Liver (tissue), 9 donors: Measurements from ENCODE around the gene RETREG3. TPM values are rescaled to one million over a fixed set of nuclear protein-coding genes. Genes with fewer than 3 reads are reported as not detected.
A peak's percentile ranks its signal among the peaks of the same experiment; 100 is the strongest.

ENCODE experiments used
- DNase-seq: peaks from one replicate; pipeline ENCODE4 v3.0.0-alpha.2; 2017; ENCODE audit warnings: low spot score
- H3K27ac ChIP-seq, 2 donors: one replicate each; pipeline ENCODE4 v1.7.0; 2013; ENCODE audit warnings: inconsistent platforms in 2 of 2, low read length in 2 of 2, control low read depth in 1 of 2, low read depth in 1 of 2, mild to moderate bottlenecking in 1 of 2
- H3K27me3 ChIP-seq, 4 donors: one replicate each; pipeline versions ENCODE4 v1.6.1 to v1.7.0; 2013; ENCODE audit warnings: low read length in 3 of 4, inconsistent platforms in 1 of 4, mild to moderate bottlenecking in 1 of 4, moderate library complexity in 1 of 4; ENCODE audit not compliant: control insufficient read depth in 4 of 4, insufficient read depth in 4 of 4
- H3K36me3 ChIP-seq, 4 donors: one replicate each; pipeline versions ENCODE4 v1.6.1 to v1.7.0; 2013; ENCODE audit warnings: low read length in 3 of 4, mild to moderate bottlenecking in 3 of 4, low read depth in 1 of 4, moderate library complexity in 1 of 4; ENCODE audit not compliant: control insufficient read depth in 4 of 4, insufficient read depth in 3 of 4
- H3K4me1 ChIP-seq, 4 donors: one replicate each; pipeline versions ENCODE4 v1.6.1 to v1.7.0; 2013; ENCODE audit warnings: low read length in 3 of 4, mild to moderate bottlenecking in 3 of 4, moderate library complexity in 1 of 4; ENCODE audit not compliant: control insufficient read depth in 4 of 4, insufficient read depth in 4 of 4
- H3K4me3 ChIP-seq, 3 donors: one replicate each; pipeline versions ENCODE4 v1.6.1 to v1.7.0; 2013; ENCODE audit warnings: low read length in 3 of 3, control low read depth in 1 of 3, low read depth in 1 of 3, mild to moderate bottlenecking in 1 of 3
- H3K9ac ChIP-seq, 2 donors: one replicate each; pipeline ENCODE4 v1.7.0; 2013; ENCODE audit warnings: low read length in 2 of 2, mild to moderate bottlenecking in 2 of 2, moderate library complexity in 2 of 2, control low read depth in 1 of 2, low read depth in 1 of 2
- H3K9me3 ChIP-seq, 4 donors: one replicate each; pipeline versions ENCODE4 v1.6.1 to v1.7.0; 2013; ENCODE audit warnings: low read length in 3 of 4; ENCODE audit not compliant: control insufficient read depth in 4 of 4
- FOXA1 ChIP-seq: IDR thresholded peaks from 2 replicates; pipeline ENCODE4 v1.6.1; 2016; ENCODE audit warnings: antibody characterized with exemption
- FOXA2 ChIP-seq: IDR thresholded peaks from 2 replicates; pipeline ENCODE4 v1.6.1; 2016; ENCODE audit warnings: antibody characterized with exemption
- GABPA ChIP-seq, 2 donors: IDR thresholded peaks in 1 of 2; conservative IDR thresholded peaks in 1 of 2; 2 replicates each; pipeline ENCODE4 v1.6.1; 2016; ENCODE audit warnings: antibody characterized with exemption in 2 of 2, mild to moderate bottlenecking in 1 of 2, moderate library complexity in 1 of 2
- HNF4A ChIP-seq, 2 donors: conservative IDR thresholded peaks; 2 replicates each; pipeline ENCODE4 v1.6.1; 2016; ENCODE audit warnings: antibody characterized with exemption in 2 of 2, mild to moderate bottlenecking in 2 of 2
- HNF4G ChIP-seq: IDR thresholded peaks from 2 replicates; pipeline ENCODE4 v1.6.1; 2016; ENCODE audit warnings: antibody characterized with exemption
- JUND ChIP-seq, 2 donors: IDR thresholded peaks; 2 replicates each; pipeline ENCODE4 v1.6.1; 2016; ENCODE audit warnings: antibody characterized with exemption in 2 of 2
- MAX ChIP-seq: IDR thresholded peaks from 2 replicates; pipeline ENCODE4 v1.6.1; 2016; ENCODE audit warnings: antibody characterized with exemption
- RAD21 ChIP-seq, 2 donors: IDR thresholded peaks; 2 replicates each; pipeline ENCODE4 v1.6.1; 2016; ENCODE audit warnings: antibody characterized with exemption in 2 of 2, mild to moderate bottlenecking in 2 of 2
- RXRA ChIP-seq, 2 donors: IDR thresholded peaks; 2 replicates each; pipeline ENCODE4 v1.6.1; 2017 to 2018; ENCODE audit warnings: antibody characterized with exemption in 2 of 2, mild to moderate bottlenecking in 1 of 2
- SP1 ChIP-seq: IDR thresholded peaks from 2 replicates; pipeline ENCODE4 v1.6.1; 2018; ENCODE audit warnings: antibody characterized with exemption, mild to moderate bottlenecking
- ZBTB33 ChIP-seq: IDR thresholded peaks from 2 replicates; pipeline ENCODE4 v1.6.1; 2016; ENCODE audit warnings: antibody characterized with exemption
- WGBS: extraction: QIAGEN DNeasy Blood & Tissue Kit; methylation state at CpG from one replicate; pipeline ENCODE4 v1.1.7; 2013; 5-methylcytosine and 5-hydroxymethylcytosine counted together
- polyA plus RNA-seq, 2 donors: library from polyadenylated mRNA; stranded (reverse) in 1 of 2; unstranded in 1 of 2; fragments of 200-250 nt in 1 of 2; fragments of >200 nt in 1 of 2; fragmentation: Nextera tagmentation in 1 of 2; extraction: Ambion mirVana in 1 of 2; gene quantifications; one replicate each; pipeline versions ENCODE4 v1.2.1 to v1.2.3, GENCODE V29; 2013 to 2015
- total RNA-seq, 2 donors: library from RNA; depleted of rRNA; stranded (reverse); fragments of >200 nt; gene quantifications; one replicate each; pipeline ENCODE4 v1.2.3, GENCODE V29; 2014
- TF ChIP-seq, protein P1 (sequence below): IDR thresholded peaks from 2 replicates; pipeline ENCODE4 v1.6.1; 2016; ENCODE audit warnings: antibody characterized with exemption, mild to moderate bottlenecking
- TF ChIP-seq, protein P2 (sequence below): fragments of 150-350 bp; IDR thresholded peaks from 2 replicates; pipeline ENCODE4 v1.5.1; 2017; ENCODE audit warnings: improper control_type of control experiment, low read depth, low read length; ENCODE audit not compliant: missing input control
- TF ChIP-seq, protein P3 (sequence below): IDR thresholded peaks from 2 replicates; pipeline ENCODE4 v1.6.1; 2016; ENCODE audit warnings: antibody characterized with exemption
- donor health status: healthy.
- donor health status: healthy.
- donor health status: healthy.
- donor health status: healthy.
- donor health status: healthy.

The RETREG3 gene
- total and polyA plus RNA-seq, 4 donors: 9.0 to 44.3 (median 26.6) TPM

- no peak for DNase-seq
- WGBS: 97% methylated on average over 10 of the region's 10 CpGs
Measured at GRCh38 chr17:42581744-42582270, 27.4 kb downstream of the RETREG3 start.

DNA sequence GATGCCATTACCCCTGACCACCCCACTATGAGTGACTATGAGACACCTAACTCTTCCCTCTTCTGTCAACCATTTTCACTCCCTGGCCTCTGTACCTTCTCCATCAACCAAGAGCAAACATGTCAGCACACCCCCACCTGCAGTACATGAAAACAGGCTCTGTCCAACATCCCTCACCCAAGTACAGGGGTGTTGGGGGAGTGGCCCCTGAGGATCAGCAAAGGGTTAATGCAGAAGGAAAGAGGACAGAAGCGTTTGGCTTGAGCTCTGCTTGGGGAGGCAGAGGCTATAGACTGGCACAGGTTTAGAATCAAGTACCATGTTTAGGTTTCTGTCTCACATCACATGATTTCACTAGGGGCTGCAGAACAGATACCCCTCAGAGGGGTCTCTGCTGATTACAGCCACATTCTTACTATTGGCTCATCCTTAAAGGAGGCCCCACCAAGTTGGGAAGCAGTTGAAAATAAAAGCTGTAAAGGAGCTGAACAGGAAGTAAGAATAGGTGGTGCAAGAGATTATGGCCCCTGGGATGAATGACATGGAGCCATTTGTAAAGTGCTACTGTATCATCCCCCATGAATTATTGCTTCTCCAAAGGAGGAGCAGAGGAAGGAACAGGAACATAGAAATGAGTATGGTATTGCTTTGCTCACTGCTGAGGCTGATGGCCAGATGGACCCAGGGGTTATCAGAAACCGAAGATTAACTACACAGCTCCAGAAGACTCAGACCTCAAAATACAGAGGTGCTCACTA is 29.2 kb downstream of the RETREG3 start:
- Histone ChIP-seq H3K4me1 (peaks cover 3 to 19% (median 14%) of the 10 kb centered on the region in 4 donors), H3K9me3 (no peaks in the 10 kb centered on the region), H3K9ac (no peak overlapping the region), H3K4me3 (no peak overlapping the region), H3K27ac (no peak overlapping the region), H3K36me3 (peaks cover 9 to 43% (median 35%) of the 10 kb centered on the region in 4 donors), H3K27me3 (no peaks in the 10 kb centered on the region)
- TF ChIP-seq, protein P1, sequence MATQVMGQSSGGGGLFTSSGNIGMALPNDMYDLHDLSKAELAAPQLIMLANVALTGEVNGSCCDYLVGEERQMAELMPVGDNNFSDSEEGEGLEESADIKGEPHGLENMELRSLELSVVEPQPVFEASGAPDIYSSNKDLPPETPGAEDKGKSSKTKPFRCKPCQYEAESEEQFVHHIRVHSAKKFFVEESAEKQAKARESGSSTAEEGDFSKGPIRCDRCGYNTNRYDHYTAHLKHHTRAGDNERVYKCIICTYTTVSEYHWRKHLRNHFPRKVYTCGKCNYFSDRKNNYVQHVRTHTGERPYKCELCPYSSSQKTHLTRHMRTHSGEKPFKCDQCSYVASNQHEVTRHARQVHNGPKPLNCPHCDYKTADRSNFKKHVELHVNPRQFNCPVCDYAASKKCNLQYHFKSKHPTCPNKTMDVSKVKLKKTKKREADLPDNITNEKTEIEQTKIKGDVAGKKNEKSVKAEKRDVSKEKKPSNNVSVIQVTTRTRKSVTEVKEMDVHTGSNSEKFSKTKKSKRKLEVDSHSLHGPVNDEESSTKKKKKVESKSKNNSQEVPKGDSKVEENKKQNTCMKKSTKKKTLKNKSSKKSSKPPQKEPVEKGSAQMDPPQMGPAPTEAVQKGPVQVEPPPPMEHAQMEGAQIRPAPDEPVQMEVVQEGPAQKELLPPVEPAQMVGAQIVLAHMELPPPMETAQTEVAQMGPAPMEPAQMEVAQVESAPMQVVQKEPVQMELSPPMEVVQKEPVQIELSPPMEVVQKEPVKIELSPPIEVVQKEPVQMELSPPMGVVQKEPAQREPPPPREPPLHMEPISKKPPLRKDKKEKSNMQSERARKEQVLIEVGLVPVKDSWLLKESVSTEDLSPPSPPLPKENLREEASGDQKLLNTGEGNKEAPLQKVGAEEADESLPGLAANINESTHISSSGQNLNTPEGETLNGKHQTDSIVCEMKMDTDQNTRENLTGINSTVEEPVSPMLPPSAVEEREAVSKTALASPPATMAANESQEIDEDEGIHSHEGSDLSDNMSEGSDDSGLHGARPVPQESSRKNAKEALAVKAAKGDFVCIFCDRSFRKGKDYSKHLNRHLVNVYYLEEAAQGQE: no peak
- TF ChIP-seq HNF4G (no peak), JUND (IDR thresholded peaks at IDR 0.05) (no peak), RXRA (IDR thresholded peaks at IDR 0.05) (no peak), MAX (no peak), GABPA (IDR thresholded peaks at IDR 0.05 in 1 of 2, conservative IDR thresholded peaks at IDR 0.05 in 1 of 2) (no peak)
- TF ChIP-seq, protein P2, sequence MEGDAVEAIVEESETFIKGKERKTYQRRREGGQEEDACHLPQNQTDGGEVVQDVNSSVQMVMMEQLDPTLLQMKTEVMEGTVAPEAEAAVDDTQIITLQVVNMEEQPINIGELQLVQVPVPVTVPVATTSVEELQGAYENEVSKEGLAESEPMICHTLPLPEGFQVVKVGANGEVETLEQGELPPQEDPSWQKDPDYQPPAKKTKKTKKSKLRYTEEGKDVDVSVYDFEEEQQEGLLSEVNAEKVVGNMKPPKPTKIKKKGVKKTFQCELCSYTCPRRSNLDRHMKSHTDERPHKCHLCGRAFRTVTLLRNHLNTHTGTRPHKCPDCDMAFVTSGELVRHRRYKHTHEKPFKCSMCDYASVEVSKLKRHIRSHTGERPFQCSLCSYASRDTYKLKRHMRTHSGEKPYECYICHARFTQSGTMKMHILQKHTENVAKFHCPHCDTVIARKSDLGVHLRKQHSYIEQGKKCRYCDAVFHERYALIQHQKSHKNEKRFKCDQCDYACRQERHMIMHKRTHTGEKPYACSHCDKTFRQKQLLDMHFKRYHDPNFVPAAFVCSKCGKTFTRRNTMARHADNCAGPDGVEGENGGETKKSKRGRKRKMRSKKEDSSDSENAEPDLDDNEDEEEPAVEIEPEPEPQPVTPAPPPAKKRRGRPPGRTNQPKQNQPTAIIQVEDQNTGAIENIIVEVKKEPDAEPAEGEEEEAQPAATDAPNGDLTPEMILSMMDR: no peak
- 61% methylated on average over 2 of the region's 2 CpGs for WGBS
- no peak for DNase-seq

More at GRCh38 chr17:42581744-42582270, 27.4 kb downstream of the RETREG3 start:
- no peaks in the 10 kb centered on the region for H3K9me3 ChIP-seq
- no peaks in the 10 kb centered on the region for H3K27me3 ChIP-seq
- TF ChIP-seq GABPA (IDR thresholded peaks at IDR 0.05 in 1 of 2, conservative IDR thresholded peaks at IDR 0.05 in 1 of 2): no peak
- peaks cover 3 to 18% (median 14%) of the 10 kb centered on the region in 4 donors for H3K4me1 ChIP-seq
- no peak overlapping the region for H3K4me3 ChIP-seq
- no peak overlapping the region for H3K27ac ChIP-seq
- peaks cover 14 to 60% (median 52%) of the 10 kb centered on the region in 4 donors for H3K36me3 ChIP-seq
- no peak overlapping the region for H3K9ac ChIP-seq

DNA sequence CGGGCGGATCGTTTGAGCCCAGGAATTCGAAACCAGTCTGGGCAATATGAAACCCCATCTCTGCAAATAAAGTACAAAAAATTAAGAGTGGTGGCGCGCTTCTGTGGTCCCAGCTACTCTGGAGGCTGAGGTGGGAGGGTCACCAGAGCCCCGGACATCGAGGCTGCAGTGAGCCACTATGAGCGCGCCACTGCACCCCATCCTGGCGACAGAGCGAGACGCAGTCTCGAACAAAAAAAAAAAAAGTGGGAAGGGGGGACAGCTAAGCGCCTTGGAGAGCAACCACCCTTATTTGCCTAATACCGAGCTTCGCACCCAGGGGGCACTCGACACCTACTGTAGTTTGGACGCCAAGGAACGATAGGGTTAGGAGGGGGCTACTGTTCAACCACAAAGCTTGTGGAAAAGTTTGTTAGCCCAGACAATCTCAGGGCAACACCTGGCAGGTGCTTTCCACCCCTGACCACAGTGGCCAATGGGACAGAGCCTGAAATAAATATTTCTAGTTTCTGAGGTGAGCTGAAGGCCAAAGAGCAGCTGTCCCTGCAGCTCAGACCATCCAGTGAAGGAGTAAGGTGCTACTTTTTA is 30.8 kb downstream of the RETREG3 start:
- peak overlapping the region; percentile 51 to 97 (median 78) for H3K4me3 ChIP-seq
- H3K4me1 ChIP-seq: peaks cover 3 to 19% (median 13%) of the 10 kb centered on the region in 4 donors
- peak overlapping the region; percentile 89 to 97 for H3K9ac ChIP-seq
- peak; percentile 84 for DNase-seq
- H3K9me3 ChIP-seq: no peaks in the 10 kb centered on the region
- no peaks in the 10 kb centered on the region for H3K27me3 ChIP-seq
- peak overlapping the region; percentile 85 to 89 for H3K27ac ChIP-seq
- peaks cover 5 to 42% (median 28%) of the 10 kb centered on the region in 4 donors for H3K36me3 ChIP-seq
- WGBS: under 1% methylated on average over 20 of the region's 20 CpGs
- TF ChIP-seq HNF4A (conservative IDR thresholded peaks at IDR 0.05) (no peak), RXRA (IDR thresholded peaks at IDR 0.05) (no peak), FOXA1 (no peak), SP1 (no peak), ZBTB33 (no peak), RAD21 (IDR thresholded peaks at IDR 0.05) (peak; percentile 81 to 87), FOXA2 (no peak)
- TF ChIP-seq, protein P3, sequence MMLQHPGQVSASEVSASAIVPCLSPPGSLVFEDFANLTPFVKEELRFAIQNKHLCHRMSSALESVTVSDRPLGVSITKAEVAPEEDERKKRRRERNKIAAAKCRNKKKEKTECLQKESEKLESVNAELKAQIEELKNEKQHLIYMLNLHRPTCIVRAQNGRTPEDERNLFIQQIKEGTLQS: no peak
- TF ChIP-seq, protein P2: peak; percentile 72
